Activated CD8-positive, alpha-beta memory T cell treated with anti-CD3 and anti-CD28 coated beads for 4 hours (primary cell): ENCODE results near the gene CYBA.

Source experiments
- DNase-seq, 2 donors: peaks; one replicate each; pipeline ENCODE4 v3.0.0-alpha.2; 2020; ENCODE audit warnings: low read depth in 2 of 2

CYBA gene

DNA sequence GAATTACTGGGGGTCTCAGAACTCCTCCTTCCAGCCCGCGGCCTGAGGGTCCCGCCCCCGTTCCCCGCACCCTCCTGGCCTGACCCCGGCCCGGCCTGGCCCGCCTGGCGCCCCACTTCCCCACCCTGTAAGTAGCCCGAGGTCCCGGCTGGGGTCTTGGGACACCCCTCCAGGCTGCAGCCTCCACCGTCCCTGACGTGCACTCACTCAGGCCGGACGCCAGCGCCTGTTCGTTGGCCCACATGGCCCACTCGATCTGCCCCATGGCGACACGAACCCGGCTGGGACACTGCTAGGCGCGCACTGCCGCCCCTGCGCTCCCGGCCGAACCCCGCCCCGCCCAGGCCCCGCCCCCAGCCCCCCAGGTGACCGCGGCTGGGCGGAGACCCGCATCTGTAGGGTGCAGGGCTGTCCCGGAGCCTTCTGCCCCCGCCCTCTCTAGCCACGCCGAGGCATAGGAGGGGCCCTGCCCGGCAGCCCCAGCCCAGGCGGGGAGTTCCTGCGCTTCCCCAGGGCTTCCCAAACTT is at the start of gene CYBA:
Gene CYBA (minus strand): TSS at position 305 of the 527 bp plus-strand sequence. CDS start 40 bp downstream, at position 265.
- peak; percentile 59 to 64 for DNase-seq

DNA sequence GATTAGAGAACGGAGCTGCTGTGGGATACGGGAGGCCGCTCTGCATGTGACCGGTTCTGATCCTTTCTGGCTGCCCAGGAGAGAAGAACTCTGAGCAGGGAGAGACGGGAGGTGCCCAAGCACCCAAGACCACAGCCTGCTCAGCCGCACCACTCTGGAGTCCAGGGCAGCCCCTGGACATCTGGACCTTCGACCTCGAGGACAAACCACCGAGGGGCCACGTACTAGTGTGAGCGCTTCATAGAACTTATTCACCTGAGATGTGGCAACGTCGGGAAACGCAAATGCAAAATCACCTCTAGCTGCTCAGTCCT is 49.4 kb upstream of the CYBA start:
- DNase-seq: no peak

DNA sequence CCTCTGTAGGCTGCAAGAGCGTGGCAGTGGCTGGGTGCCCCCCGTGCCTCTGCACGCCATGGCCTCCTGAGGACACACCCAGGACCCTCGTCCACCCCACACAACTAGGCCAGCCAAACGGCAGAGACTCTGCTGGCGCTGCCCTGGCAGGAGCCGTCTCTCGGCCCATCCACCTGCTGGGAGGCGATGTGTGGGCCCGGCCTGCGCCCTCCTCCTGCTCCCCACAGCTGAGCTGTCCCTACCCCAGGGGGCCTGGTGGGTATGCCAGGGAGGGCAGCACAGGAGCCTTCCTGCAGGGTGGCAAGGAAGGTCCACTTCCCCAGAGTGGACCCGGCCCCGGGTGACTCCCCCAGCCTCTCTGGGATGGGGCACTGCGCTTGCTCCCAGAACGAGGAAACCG is 48.3 kb upstream of the CYBA start:
- no peak for DNase-seq

DNA sequence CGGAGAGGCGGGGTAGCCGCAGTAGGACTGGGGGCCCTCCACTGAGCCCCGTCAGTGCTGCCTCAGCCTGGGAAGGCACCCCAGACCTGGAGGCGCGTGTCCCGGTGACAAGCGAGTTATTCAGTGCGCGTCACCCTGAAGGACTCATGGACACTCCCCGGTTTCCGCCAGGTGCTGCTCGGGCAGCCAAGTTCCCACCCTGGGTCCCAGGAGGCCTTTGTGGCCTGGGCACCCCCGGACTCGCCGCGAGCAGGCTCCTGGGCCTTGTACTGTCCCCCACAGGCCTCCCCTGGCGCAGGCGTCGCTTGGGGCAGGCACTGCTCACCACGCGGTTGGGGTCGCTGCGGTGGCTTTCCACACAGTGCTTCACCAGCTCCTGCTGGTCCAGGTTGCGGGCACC is 47.8 kb upstream of the CYBA start:
- DNase-seq: no peak

DNA sequence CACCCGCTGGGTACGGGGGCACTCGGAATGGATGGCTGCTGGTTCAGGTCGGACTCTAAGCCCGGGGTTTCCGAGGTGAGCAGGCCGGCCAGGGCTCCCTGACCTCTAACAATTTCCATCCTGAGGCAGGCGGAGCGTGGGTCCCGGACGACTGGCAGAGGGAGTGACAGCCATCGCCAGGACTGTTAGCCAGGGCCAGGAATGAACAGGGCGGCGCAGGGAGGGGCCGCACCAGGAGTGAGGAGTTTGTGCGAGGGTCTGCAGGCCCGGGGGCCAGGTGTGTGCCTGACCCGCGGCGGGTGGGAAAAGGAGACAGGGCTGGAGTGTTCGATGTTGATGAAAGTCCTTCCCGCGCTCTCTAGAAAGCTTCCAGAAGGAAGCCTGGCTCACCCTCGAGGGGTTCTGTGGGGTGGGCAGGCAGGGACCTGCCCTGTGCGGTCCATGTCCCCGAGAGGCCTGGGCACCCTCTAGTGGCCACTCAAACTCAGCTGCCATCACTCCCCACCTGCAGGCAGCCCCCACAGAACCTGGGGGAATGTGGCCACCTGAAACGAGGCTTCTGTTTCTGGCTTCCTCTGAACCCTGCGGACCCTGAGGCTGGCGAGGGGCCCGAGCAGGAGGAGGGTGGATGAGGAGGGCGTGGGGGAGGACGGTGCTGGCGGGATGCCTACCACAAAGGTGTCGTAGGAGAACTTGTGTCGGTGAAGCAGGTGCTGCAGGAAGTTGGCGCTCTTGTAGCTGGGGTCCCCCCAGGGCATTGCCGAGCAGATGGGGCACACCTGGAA is 47.2 kb upstream of the CYBA start:
- no peak for DNase-seq

DNA sequence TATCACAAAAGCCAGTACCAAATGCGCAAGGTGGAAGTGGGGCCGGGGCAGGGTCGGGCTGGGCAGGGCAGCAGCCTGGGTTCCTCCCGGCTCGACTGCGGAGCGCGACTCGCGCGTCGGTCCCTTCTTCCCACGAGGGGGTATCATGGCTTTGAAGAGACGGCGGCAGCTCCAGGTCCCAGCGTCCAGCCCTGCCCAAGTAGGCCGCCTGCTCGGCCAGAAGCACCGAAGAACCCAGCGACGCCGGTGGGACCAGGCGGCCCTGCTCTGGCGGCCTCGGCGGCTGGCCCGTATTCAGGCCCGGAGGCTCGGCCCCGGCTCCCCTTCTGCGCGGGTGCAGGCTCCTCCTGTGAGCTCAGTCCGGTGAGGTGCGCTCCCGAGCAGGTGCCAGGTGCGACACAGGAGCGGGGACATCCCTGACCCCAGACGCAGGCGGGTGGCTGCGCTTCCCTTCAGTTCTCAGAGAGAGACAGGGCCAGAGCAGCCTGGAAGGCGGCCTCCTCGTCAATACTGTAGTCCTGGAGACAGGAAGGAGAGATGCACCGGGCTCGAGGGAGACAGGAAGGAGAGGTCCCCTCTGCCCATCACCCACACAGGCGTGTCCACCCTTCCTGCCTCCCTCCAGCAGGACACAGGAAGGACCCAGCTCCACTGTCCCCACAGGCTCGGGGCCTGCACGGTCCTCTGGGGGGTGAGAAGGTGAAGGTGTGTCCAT is 46.4 kb upstream of the CYBA start:
- DNase-seq: no peak

DNA sequence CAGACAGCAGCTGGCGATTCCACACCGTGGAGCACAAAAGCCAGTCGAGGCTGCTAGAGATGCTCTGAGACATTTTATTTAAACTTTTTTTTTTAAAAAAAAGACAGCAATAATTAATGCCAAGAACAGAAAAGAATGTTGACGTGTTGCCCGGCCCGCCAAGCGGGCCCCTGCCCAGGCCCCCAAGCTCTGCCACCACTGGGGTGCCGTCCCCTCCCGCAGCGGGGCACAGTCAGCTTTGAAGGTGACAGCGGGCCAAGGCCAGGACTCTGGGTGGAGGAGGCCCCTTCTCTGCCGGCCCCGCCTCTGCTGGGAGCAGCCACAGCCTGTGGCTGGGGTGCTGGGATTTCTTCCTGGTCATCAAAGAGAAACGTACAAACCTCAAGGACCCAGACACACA is 45.6 kb upstream of the CYBA start:
- DNase-seq: no peak

DNA sequence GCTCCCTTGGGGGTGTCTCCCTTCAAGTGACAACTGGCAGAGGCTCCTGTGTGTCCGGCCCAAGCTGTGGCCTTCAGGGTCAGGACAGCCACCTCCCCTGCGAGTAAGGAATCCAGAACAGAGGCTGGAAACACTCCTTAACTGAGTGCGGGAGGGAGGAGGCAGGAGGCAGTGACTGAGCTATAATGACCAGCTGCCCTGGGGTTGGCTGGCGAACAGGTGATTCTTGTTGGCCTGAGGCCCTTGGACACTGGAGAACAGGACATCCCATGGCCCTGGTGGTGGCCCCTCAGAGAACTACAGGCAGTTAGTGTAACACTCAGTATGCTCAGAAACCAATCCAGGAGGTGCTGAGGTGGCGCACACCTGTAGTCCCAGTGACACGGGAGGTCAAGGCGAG is 44.9 kb upstream of the CYBA start:
- no peak for DNase-seq

DNA sequence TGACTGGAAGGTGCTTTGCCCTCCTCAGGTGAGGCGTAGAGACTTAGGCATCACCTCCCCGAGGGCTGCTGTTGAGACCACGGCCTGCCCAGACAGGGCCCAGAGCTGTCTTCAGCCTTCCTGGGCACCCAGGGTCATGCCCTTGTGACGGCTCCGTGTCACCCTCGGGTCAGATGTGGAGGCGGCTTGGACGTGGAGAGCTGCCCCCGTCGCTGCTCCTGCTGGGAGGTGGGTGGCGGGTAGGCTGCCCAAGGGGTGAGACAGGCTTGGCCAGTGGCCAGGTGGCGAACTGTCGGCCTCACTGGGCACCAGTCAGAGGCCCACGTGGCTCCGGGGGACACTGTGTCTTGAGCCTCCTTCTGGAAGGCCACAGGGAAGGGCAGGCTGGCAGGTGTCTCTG is 44.4 kb upstream of the CYBA start:
- no peak for DNase-seq

DNA sequence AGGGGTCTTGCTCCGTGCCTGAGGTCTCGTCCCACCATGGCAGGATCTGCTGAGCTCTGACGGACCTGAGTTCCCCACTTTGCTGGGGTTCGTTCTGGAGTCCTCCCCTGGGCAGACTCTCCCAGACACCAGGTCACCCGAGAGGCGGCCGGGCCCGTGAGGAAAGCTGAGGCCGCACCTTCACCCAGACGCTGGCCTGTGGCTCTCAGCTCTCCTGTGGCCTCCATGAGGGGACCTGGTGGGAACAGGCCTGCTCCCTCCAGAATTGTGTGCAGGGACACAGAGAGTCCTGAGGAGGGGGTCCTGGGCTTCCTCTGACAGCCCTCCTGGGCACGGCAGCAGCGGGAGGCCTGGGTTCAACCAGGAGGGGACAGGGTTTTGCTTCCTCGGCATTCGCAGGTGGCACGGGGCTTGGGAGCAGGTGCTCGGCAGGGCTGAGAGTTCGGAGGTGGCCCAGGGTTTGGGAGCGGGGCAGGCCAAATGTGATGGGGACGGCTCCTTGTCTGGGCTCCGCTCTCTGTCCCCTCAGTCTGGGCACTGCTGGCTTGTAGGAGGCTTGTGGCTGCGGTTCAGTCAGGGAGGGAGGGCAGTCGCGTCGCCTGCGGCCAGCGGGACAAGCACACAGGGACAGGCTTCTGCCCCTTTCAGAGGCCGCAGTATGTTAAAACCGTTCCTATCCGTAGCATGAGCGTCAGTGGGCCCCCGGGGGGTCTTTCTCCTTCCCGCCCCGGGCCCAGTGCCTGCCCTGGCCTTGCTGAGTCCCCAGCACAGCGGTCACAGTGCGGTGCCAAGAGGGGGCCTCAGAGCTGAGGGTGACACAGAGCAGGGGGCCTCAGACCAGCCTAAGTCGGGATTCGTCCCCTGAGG is 43.6 kb upstream of the CYBA start:
- DNase-seq: no peak

DNA sequence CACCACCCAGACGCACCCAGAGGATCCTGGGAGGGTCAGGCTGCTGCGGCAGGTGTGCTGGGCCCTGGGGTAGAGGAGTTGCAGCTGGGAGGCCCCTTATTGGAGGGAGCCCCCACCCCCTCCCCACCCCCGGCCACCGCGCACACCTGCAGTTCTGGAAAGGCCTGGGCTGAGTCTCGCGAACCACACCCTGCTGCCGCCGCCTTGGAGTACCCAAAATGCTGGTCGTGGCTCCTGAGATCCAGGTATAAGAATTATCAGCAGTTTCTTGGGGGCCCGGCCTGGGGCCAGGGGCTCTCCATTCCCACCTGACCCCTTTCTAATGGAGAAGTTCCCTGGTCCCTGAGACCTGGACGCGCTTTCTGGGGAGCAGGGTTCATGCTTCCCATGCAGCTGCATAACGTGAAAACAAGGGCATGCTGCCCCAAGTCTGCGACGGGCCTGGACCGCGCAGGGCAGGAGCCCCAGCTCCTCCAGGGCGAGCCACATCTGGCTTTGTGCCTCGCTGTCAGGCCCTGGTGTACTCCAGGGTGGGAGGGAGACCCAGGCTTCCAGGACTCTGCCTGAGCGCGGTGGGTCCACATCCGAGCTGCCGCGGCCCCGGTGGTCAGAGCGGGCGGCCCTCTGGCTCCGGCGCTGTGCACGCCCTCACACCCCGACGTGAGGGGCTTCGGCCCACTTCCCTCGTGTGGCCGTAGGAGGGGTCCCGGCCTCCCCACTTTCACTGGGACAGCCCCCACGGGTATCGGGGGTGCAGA is 42.7 kb upstream of the CYBA start:
- no peak for DNase-seq

DNA sequence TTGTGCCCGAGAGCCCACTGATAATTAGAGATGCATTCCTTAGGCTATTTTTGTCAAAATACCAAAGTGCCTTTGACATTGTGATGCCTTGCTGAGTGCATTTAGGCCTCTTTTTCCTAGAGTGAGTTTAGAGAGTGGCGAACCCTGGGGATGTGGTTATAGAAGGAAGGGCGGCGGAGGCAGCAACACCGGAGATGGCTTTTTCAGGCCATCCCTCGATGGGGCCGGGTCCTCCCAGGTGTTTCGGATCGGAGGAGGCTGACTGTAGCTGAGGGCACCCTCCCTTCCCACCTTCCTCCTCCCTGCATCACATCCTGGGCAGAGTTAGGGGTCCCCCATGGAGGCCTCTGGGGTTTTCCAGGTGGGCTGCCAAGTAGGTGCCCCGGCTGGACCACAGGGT is 42.0 kb upstream of the CYBA start:
- DNase-seq: no peak

DNA sequence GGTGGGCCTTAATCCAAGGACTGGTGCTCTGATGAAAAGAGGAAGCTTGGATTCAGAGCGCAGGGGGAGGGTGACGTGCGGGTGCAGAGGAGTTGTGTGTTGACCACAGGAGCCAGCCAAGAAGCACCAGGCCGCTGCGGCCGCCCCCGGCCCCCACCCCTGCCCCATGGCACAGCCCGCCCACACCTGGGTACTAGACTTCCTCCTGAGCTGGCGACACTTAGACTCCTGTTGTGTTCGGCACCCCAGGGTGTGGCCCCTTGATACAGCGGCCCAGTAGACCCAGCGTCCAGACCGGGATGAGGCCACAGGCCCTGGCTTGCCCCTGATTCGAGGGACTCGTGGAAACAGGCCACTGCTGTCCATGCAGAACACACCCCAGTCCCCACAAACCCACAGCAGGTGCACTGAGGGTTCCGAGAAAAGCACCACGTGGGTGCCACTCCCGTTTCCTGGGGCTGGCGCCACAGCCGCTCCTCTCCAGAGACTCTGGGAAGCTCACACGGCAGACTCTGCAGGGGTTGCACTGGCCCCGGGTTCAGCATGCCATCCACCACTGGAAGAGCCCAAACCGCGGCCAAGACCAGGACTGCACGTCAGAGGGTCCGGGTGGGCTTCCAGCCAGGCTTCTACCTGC is 41.2 kb upstream of the CYBA start:
- no peak for DNase-seq

DNA sequence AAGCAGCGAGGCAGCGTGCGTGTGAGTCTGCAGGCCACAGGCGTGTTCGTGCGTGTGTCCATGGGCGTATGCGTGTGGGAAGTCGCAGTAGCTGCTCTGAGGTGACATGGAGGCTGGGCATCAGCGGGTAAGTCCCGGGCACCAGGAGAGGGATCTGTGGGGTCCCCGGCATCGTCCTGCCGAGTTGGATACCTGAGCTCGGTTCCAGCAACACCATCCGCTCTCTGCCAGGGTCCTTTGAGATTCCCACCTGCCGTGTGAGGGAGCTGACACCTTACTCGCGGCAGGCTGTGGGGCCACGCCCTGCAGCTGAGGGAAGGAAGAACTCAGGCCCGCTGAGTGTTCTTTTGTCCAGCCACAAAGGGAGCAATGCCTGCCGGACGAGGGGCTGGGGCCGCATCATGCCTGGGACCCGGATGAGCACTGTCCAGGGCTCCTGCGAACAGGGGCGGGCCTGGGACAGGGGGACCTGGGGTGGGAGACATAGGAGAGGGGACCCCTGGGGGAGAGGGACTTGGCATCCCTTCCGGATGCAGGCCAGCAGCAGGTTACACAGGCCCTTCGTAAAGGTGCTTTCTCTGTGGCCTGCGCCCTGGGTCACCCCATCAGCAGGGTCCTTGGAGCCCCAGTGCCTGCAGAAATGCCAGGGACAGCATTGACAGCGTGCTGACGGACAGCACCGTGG is 40.4 kb upstream of the CYBA start:
- no peak for DNase-seq

DNA sequence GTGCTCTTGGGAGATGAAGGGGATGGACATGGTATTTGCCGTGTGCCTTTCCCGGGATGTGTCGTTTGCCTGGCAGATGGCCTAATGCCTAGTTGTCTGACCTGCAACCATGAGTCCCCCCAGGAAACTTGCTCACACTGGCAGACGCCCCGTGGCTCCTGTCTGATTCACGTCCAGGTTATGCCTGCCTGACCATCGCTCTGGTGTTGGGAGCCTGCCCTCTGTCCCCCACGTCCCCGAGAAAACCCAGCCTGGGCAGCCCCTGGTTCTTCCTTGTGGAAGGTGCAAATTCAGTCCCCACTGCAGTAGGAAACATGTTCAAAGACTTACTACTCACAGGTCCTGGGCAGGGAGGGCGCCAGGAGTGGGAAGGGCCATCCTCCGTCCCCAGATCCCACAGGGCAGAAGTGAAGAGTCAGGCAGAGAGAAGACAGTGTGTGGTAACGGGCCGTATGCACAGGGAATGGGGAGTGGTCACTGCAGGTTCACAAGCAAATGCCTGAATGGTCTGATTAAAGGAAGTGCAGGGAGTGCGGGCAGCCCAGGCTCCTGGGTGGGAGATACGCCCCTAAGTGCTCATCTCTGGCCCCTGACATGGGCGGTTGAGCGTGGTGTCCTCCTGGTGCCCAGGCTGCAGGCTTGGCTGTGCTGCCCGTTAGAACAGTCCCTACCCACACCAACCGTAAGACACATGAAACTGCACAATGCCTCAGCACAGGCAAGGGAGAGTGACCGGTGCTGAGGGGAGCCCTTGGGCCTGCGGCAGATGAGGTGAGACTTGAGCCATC is 39.7 kb upstream of the CYBA start:
- no peak for DNase-seq

DNA sequence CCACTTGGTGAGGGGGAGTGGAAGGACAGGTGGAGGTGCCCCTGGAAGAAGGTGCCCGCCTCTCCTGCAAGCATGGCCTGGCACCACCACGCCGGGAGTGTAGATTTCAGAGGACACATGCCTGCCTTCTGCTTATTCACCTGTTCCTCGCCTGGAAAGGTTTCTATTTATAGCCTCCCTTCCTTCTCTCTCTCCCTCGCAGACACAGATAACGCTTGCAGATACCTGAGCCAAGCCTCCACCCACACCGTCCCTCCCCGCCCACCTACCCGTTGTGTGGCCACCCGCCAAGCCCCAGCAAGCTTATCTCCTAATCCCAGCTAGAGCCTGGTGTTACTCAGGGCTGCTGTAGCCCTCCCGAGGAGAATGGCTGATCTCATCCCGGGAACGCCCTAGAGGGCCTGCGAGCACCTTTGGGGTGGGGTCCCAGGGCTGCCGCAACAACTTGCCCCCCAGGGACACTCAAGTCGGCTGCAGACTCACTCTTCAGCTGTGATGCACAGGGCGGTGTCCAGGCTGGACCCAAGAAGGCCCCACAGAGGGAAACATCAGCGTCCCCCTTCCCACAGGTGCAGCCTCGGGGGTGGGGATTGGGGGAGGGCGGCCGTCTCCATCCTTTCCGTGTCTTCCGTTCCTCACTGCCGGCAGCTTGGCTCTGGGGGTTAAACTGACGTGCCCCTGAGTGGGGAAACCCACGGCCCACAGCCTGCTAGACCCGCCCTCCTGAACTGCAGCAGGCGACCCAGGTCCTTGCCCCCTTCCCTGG is 37.3 kb upstream of the CYBA start:
- DNase-seq: no peak

DNA sequence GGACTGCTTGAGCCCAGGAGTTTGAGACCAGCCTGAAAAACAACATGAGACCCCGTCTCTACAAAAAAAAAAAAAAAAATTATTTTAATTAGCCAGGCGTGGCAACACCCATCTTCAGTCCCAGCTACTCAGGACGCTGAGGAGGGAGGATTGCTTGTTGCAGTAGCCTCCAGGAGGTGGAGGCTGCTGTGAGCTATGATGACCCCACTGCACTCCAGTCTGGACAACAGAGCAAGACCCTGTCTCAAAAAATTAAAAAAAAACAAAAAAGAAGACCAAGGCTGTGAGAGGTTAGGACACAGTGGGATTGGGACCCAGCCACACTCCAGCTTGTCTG is 36.8 kb upstream of the CYBA start:
- DNase-seq: no peak

DNA sequence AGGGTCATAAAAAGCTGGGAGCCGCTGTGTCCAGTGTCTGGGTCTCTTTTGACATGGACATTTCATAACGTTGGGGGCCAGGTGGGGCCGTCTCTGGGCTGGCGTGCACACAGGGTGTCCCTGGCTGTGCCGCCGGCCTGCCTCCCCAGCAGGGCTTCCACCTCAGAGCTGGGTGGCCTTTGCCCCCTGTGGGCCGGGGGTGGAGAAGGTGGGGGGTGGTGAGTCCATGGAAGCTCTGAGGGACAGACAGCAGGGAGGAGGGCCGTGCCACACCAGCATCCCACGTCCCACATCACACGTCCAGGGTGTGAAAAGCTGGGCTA is 36.4 kb upstream of the CYBA start:
- no peak for DNase-seq
